GM19438 (cell line): ENCODE data around the gene LSG1.

ENCODE experiments used
- ATAC-seq: cut with Tn5 transposase; IDR thresholded peaks from one replicate; pipeline ENCODE4 v1.9.1; 2021; ENCODE audit warnings: low read depth; ENCODE audit not compliant: unreplicated experiment

The LSG1 gene

DNA sequence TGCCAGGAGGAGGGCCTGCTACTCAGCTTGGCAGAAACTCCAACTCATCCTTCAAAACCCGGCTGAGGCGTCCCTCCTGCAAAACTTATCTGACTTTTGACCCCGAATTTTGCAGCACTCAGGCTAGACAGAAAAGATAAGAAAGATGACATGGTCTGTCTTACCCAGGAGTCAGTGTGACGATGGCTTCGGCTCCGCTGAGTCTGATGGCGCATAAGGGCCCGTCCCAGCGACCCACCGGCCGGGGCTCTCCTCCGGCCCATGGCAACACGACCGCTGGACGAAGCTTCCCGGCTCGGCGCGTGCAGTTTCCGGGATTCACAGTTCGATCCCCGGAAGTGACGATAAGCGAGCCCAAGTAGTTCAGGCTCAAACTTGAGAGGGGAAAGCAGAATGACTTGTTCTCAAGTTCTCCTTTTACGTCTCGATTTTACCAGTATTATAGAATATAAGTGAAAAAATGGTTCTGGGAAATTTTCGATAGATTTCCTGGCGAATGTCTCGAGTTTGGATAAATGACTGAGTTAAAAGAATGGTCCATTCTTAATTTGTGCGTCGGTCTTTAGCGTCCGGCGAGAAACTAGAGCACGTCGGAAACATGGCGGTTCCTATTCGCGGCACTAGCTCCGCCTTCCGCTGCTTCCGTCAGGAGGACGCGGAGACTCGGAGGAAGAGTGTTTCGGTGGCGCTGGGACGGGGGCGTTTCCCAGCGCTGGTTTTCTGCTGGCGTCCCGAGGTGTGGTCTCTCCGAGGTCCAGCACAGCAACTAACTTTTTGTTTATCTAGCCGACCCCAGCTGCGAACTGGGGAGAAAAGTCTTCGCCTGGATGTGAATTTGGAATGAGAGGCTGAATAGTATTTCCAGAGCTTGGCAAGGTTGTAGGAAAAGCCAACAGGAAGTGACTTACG, at the start of gene LSG1:
LSG1 (minus strand) TSS at position 292 of the 909 bp plus-strand sequence; CDS start at position 263, 29 bp downstream.
- peak; percentile 89 for ATAC-seq

GRCh38 chr3:194720048-194720447, 48.1 kb upstream of the LSG1 start:
- no peak for ATAC-seq

GRCh38 chr3:194718079-194718478, 46.1 kb upstream of the LSG1 start:
- ATAC-seq = no peak

GRCh38 chr3:194715022-194715800, 43.2 kb upstream of the LSG1 start:
- ATAC-seq = no peak

- no peak for ATAC-seq
Measured at GRCh38 chr3:194714564-194714963, 42.6 kb upstream of the LSG1 start.

- no peak for ATAC-seq
Measured at GRCh38 chr3:194714137-194714455, 42.1 kb upstream of the LSG1 start.

- no peak for ATAC-seq
Measured at GRCh38 chr3:194713299-194714136, 41.5 kb upstream of the LSG1 start.

DNA sequence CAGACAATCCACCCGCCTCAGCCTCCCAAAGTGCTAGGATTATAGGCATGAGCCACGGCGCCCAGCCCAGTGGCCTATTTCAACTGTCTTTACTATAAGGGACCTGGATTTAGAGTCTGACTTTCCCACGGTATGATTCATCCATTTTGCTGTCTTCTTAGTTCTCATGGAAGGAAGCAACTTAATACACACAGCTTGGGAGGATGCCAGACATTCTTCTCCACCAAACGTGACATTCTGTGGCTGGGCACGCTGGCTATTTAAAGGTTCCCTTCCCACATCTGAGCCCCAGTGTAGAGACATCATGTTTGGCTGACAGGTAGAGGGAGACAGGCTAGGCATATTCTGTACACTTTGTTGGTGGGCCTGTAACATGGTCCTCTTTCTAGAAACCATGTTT, 39.9 kb upstream of the LSG1 start:
- ATAC-seq = no peak

GRCh38 chr3:194711286-194711685, 39.3 kb upstream of the LSG1 start:
- ATAC-seq = no peak

GRCh38 chr3:194707147-194707540, 35.2 kb upstream of the LSG1 start:
- no peak for ATAC-seq

DNA sequence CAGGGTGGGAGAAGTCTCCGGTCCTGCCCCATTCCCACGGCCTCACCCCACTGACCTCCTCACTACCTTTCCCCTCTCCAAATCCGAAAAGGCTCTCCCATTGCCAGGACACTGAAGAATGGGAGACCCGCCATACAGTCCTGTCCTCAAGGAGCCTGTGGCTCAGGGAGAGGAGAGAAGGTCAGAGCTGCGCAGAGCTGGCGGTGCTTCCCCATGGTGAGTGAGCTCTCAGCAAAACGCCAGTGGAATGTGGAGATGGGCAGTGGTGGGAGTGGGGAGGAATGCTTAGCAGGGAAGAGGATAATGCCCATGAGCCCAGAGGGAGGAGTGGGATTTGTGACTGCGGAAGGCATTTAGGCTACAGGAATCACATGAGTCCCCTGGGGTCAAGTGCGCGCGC, 33.8 kb upstream of the LSG1 start:
- no peak for ATAC-seq

DNA sequence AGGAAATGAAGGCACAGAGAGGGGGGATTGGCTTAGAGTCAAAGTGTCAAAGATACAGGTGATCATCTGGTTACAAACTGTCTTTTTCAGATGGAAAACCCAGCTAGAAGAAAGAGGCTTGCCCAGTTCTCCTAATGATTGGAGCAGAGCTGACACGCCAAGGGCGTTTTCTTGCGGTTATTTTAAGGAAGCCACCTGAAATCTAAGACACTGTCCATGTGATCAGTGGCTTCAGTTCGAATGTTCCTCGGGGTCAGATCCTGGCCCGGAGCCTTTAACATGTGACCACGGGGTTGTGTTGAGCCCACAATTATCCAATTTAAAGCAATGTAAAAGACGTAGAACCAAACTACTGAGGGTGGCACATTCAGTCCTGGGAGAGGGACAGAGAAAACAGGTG, 33.2 kb upstream of the LSG1 start:
- ATAC-seq = no peak

GRCh38 chr3:194702545-194702944, 30.6 kb upstream of the LSG1 start:
- no peak for ATAC-seq

GRCh38 chr3:194696702-194697101, 24.7 kb upstream of the LSG1 start:
- ATAC-seq = no peak

- ATAC-seq = peak; percentile 53
Measured at GRCh38 chr3:194691481-194692283, 19.7 kb upstream of the LSG1 start.

GRCh38 chr3:194690501-194691372, 18.7 kb upstream of the LSG1 start:
- ATAC-seq = no peak

DNA sequence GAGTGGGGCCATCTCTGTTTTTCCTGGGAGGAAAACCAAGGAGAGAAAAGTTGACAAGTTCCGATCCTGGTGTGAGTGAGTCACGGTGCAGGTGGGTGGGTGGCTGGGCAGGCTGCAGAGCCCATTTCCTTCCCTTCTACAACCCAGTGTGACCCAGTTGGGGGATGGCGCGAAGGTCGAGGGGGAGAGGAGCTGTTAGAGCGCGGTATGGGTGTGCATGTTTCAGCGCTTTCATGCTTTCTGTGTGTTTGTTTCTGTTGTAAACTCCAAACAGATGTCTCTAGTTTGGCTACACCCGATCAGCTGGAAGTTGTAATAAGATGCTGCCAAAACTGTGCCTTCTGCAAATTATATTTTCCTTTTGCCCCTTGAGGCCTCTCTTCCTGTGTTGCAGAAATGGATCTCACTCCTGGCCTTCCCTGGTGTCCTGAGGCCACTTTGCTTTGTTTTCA, 17.5 kb upstream of the LSG1 start:
- no peak for ATAC-seq

DNA sequence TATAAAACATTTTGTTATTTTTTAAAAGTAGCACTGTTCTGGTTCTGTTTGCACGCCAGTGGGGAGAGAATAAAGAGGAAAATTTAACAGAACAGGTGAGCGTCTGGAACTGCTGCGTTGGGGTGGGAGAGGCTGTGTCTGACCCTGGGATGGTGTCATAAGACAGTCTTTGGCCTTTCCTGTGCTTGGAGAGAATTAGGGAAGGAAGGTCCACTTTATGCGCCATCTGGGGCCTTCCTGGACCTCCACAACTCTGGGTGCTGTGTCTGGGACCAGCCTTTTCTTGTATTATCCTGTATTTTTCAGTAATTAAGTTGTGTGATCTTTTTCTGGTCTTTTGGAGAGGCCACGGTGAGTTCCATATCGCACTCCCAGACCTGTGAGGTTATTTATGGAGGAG, 17.0 kb upstream of the LSG1 start:
- ATAC-seq = no peak

DNA sequence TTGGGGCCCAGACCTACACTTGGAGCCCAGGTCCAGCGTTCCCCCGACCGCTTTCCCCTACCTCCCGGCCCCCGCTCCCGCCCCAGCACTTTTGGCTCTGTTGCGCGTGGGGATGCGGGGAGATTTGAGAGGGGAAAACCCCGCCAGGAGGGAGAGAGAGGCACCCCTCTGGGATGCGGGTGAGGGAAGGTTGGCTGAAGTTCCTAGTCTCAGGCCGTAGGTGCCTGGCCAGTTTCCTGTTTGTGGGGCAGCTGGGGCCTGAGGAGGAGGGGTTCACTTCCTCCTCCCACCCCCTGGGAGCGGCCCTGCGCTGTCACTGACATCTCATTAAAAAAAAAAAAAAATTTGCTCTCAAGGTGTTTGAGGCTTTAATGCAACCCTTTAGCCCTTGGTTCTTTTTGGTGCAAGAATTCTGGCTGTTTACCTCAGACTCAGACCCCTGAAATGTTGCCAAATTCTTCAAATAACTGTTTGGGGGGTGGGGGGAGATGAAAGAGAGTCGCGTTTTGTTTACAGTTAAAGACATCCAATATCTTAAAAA, 16.3 kb upstream of the LSG1 start:
- ATAC-seq = peak; percentile 40
